HepG2 (cell line): Measurements from ENCODE around the gene CEBPB. TPM values are rescaled to one million over a fixed set of nuclear protein-coding genes. Genes with fewer than 3 reads are reported as not detected.
A peak's percentile ranks its signal among the peaks of the same experiment; 100 is the strongest.

Experiments
- CBFB ChIP-seq: sonication (generic); formaldehyde crosslinking; IDR thresholded peaks from 2 replicates; pipeline ENCODE4 v1.4.0; 2020; ENCODE audit warnings: missing genetic modification reagents
- HOXA3 ChIP-seq: sonication (generic); formaldehyde crosslinking; IDR thresholded peaks from 2 replicates; pipeline ENCODE4 v1.5.0; 2020; ENCODE audit warnings: missing genetic modification reagents
- HOXA7 ChIP-seq: sonication (generic); formaldehyde crosslinking; IDR thresholded peaks from 2 replicates; pipeline ENCODE4 v1.8.1; 2022; ENCODE audit warnings: mild to moderate bottlenecking, missing genetic modification reagents, moderate library complexity
- NAIF1 ChIP-seq: sonication (generic); formaldehyde crosslinking; IDR thresholded peaks from 2 replicates; pipeline ENCODE4 v1.5.0; 2020; ENCODE audit warnings: mild to moderate bottlenecking, missing genetic modification reagents, borderline replicate concordance
- PPARG ChIP-seq: conservative IDR thresholded peaks from 2 replicates; pipeline ENCODE4 v1.6.1; 2016; ENCODE audit warnings: missing biosample characterization, missing genetic modification reagents
- SAFB2 ChIP-seq: sonication (generic); formaldehyde crosslinking; IDR thresholded peaks from 2 replicates; pipeline ENCODE4 v1.5.1; 2020; ENCODE audit warnings: missing genetic modification reagents, low read depth, mild to moderate bottlenecking, borderline replicate concordance
- U2AF2 ChIP-seq: fragments of 200-400 bp; formaldehyde crosslinking; IDR thresholded peaks from 2 replicates; pipeline ENCODE4 v1.6.1; 2017; ENCODE audit warnings: low read depth, mild to moderate bottlenecking, low read length
- ZNF17 ChIP-seq: sonication (generic); formaldehyde crosslinking; IDR thresholded peaks from 2 replicates; pipeline ENCODE4 v1.5.0; 2020; ENCODE audit warnings: mild to moderate bottlenecking, missing genetic modification reagents
- ZNF180 ChIP-seq: sonication (generic); formaldehyde crosslinking; IDR thresholded peaks from 2 replicates; pipeline ENCODE4 v1.4.0; 2020; ENCODE audit warnings: low read depth, missing genetic modification reagents, borderline replicate concordance
- ZNF451 ChIP-seq: sonication (generic); formaldehyde crosslinking; IDR thresholded peaks from 2 replicates; pipeline ENCODE4 v1.5.0; 2020; ENCODE audit warnings: mild to moderate bottlenecking, missing genetic modification reagents
- ZNF547 ChIP-seq: sonication (generic); formaldehyde crosslinking; IDR thresholded peaks from 2 replicates; pipeline ENCODE4 v1.5.1; 2020; ENCODE audit warnings: mild to moderate bottlenecking, missing genetic modification reagents
- ZNF598 ChIP-seq: sonication (generic); formaldehyde crosslinking; IDR thresholded peaks from 2 replicates; pipeline ENCODE4 v1.5.1; 2020; ENCODE audit warnings: mild to moderate bottlenecking, missing genetic modification reagents, borderline replicate concordance
- polyA plus RNA-seq, 8 experiments: library from polyadenylated mRNA; depleted of rRNA in 3 of 8; stranded (reverse) in 7 of 8; unstranded in 1 of 8; fragments of >200 nt; fragmentation: Illumina TruSeq in 4 of 8; extraction: Trizol in 4 of 8; gene quantifications; 2 replicates each; pipeline versions ENCODE4 v1.2.1 to v1.2.3, GENCODE V29; 2011 to 2016; ENCODE audit warnings: low read depth in 4 of 8, missing spikeins in 1 of 8, mixed read lengths in 1 of 8; ENCODE audit not compliant: insufficient read depth in 1 of 8
- total RNA-seq, 5 experiments: library from RNA; depleted of rRNA; stranded (reverse); fragments of >200 nt; fragmentation: Illumina TruSeq; extraction: Trizol; gene quantifications; 2 replicates each; pipeline ENCODE4 v1.2.3, GENCODE V29; 2016; ENCODE audit warnings: low read depth in 1 of 5
- TF ChIP-seq, protein P1 (sequence below): sonication (generic); formaldehyde crosslinking; IDR thresholded peaks from 2 replicates; pipeline ENCODE4 v1.4.0; 2020; ENCODE audit warnings: mild to moderate bottlenecking, missing genetic modification reagents
- TF ChIP-seq, protein P2 (sequence below): sonication (generic); formaldehyde crosslinking; conservative IDR thresholded peaks from 2 replicates; pipeline ENCODE4 v1.8.1; 2023; ENCODE audit warnings: missing genetic modification reagents

Gene CEBPB
- total and polyA plus RNA-seq, 2 of the 13 experiments (the other 11 are each of a cell fraction or from before 2014, with no cell fraction given), result 18.5 to 28.2 TPM

DNA sequence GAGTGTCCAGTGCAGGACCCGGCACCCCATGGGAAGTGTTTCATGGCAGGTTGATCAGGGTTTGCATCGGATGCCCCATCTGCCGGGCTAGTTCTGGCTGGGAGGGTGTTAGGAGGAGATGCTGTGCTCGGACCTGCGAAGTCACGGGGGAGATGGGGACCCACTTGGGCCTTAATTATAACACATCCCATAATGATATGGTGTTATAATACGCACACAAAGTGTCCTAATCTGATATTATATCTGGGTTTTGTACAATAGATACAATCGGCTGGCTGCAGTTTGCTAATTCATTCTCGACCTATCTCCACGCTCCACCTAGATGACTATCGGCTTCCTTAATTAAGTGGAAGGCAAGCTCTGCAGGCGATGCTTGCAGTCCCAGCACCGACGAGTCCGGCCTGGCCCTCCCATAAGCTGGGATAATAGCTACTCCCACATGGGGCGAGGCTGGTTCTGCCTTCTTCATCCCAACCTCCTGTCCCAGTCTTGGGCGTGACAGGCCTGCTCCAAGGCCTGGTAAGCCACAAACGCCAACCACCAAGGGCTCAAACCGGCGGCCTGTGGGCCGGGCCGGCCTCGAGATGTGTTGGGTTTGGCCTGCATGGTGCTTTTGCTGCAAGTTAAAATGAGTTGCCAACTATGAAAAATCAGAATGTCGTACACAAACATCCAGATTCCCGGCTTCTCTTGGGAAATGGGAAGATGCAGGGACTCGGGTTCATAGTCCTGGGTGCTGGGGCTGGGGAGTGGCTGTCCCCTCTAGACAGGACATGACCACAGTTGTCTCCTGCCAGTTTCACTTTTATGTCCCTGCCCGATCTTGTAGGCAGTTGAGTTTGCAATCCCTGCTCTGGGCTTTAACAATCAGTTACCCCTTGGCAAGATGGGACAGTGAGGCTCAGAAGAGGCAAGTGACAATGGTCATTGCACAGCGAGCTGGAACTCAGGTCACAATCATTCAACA, 32.7 kb downstream of the CEBPB start (continued):
- TF ChIP-seq HOXA3 (CRISPR knock-in tag) (no peak), ZNF17 (no peak), CBFB (CRISPR knock-in tag) (no peak), ZNF180 (no peak), U2AF2 (no peak), HOXA7 (CRISPR knock-in tag) (no peak), ZNF547 (CRISPR knock-in tag) (no peak), NAIF1 (CRISPR knock-in tag) (no peak), PPARG (no peak), SAFB2 (CRISPR knock-in tag) (no peak), ZNF598 (CRISPR knock-in tag) (no peak), ZNF451 (CRISPR knock-in tag) (no peak)
- TF ChIP-seq, protein P1, sequence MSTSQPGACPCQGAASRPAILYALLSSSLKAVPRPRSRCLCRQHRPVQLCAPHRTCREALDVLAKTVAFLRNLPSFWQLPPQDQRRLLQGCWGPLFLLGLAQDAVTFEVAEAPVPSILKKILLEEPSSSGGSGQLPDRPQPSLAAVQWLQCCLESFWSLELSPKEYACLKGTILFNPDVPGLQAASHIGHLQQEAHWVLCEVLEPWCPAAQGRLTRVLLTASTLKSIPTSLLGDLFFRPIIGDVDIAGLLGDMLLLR, result 0 out of 2 replicates have a peak, but pooled peaks have one; percentile 44
- TF ChIP-seq, protein P2, sequence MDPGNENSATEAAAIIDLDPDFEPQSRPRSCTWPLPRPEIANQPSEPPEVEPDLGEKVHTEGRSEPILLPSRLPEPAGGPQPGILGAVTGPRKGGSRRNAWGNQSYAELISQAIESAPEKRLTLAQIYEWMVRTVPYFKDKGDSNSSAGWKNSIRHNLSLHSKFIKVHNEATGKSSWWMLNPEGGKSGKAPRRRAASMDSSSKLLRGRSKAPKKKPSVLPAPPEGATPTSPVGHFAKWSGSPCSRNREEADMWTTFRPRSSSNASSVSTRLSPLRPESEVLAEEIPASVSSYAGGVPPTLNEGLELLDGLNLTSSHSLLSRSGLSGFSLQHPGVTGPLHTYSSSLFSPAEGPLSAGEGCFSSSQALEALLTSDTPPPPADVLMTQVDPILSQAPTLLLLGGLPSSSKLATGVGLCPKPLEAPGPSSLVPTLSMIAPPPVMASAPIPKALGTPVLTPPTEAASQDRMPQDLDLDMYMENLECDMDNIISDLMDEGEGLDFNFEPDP (CRISPR knock-in tag), result no peak
- TF ChIP-seq, all 625 proteins: peak for 22
